H1 (cell line): ENCODE measurements around the gene ELOF1. TPM values are rescaled to one million over a fixed set of nuclear protein-coding genes. Genes with fewer than 3 reads are reported as not detected.

Experiments used
- CTCF ChIA-PET: fragments of 300-600 bp; sonication (Branson Sonifier 250); formaldehyde crosslinking; loops from one replicate; lab custom pipeline; 2021; ENCODE audit not compliant: partially characterized antibody; lab: Charles Lee
- POLR2A ChIA-PET: fragments of 300-600 bp; sonication (Branson Sonifier 250); formaldehyde crosslinking; loops from one replicate; lab custom pipeline; 2021; ENCODE audit warnings: inconsistent platforms; ENCODE audit not compliant: partially characterized antibody; lab: Charles Lee
- DNase-seq, 2 experiments: peaks; one replicate each; pipeline versions ENCODE4 v3.0.0 to v3.0.0-alpha.2; 2010 to 2022; ENCODE audit warnings: low spot score in 2 of 2, low read depth in 1 of 2, mixed read lengths in 1 of 2
- FAIRE-seq: peaks from 2 replicates; lab custom pipeline; 2011; peaks lifted over from hg19 to GRCh38; lab: Jason Lieb, UNC
- H2AFZ ChIP-seq: 2 replicates; pipeline ENCODE4 v1.8.1; 2012; ENCODE audit warnings: low read length, inconsistent platforms
- H2AK5ac ChIP-seq: 2 replicates; pipeline ENCODE4 v1.6.1; 2013; ENCODE audit warnings: low read depth, low read length
- H2BK120ac ChIP-seq: replicated peaks from 2 replicates; pipeline ENCODE3; 2013; ENCODE audit warnings: low read depth, low read length, inconsistent platforms
- H2BK12ac ChIP-seq: 2 replicates; pipeline ENCODE4 v1.6.1; 2013; ENCODE audit warnings: low read depth, low read length
- H2BK15ac ChIP-seq: 2 replicates; pipeline ENCODE4 v1.6.1; 2013; ENCODE audit warnings: low read length
- H2BK20ac ChIP-seq: 2 replicates; pipeline ENCODE4 v1.6.1; 2013; ENCODE audit warnings: low read length
- H2BK5ac ChIP-seq: 2 replicates; pipeline ENCODE4 v1.6.1; 2013; ENCODE audit warnings: low read depth, low read length
- H3K14ac ChIP-seq: 2 replicates; pipeline ENCODE4 v1.6.1; 2013; ENCODE audit warnings: inconsistent platforms; ENCODE audit not compliant: insufficient read length
- H3K18ac ChIP-seq: 2 replicates; pipeline ENCODE4 v1.6.1; 2013; ENCODE audit warnings: low read length; ENCODE audit errors: extremely low read depth
- H3K23ac ChIP-seq: 2 replicates; pipeline ENCODE4 v1.6.1; 2013; ENCODE audit warnings: inconsistent platforms; ENCODE audit not compliant: insufficient read length
- H3K23me2 ChIP-seq: 2 replicates; pipeline ENCODE4 v1.6.1; 2013; ENCODE audit warnings: low read depth, low read length
- H3K27ac ChIP-seq: 2 replicates; pipeline ENCODE4 v1.6.1; 2011; ENCODE audit warnings: low read depth, low read length, inconsistent platforms
- H3K27me3 ChIP-seq, 4 experiments: replicated peaks in 1 of 4; 1 replicate in 1 of 4; 2 replicates in 3 of 4; pipeline versions ENCODE4 v1.6.1 to v1.8.1; 2011 to 2013; ENCODE audit warnings: low read length in 3 of 4, mild to moderate bottlenecking in 3 of 4, inconsistent platforms in 2 of 4, mixed read lengths in 2 of 4, moderate library complexity in 1 of 4; ENCODE audit not compliant: control insufficient read depth in 3 of 4, insufficient read depth in 3 of 4; ENCODE audit errors: extremely low read depth in 1 of 4
- H3K36me3 ChIP-seq, 4 experiments: 2 replicates each; pipeline versions ENCODE4 v1.6.1 to v1.8.1; 2011 to 2013; ENCODE audit warnings: mild to moderate bottlenecking in 4 of 4, low read length in 3 of 4, moderate library complexity in 2 of 4, control low read depth in 1 of 4, inconsistent platforms in 1 of 4; ENCODE audit not compliant: insufficient read depth in 4 of 4, control insufficient read depth in 2 of 4
- H3K4ac ChIP-seq: replicated peaks from 2 replicates; pipeline ENCODE3; 2013; ENCODE audit warnings: low read length, low read depth, mixed read lengths, inconsistent platforms; ENCODE audit not compliant: insufficient read length
- H3K4me1 ChIP-seq, 4 experiments: replicated peaks in 1 of 4; 1 replicate in 1 of 4; 2 replicates in 3 of 4; pipeline versions ENCODE4 v1.6.1 to v1.8.1; 2011 to 2013; ENCODE audit warnings: low read length in 3 of 4, inconsistent platforms in 2 of 4, mixed read lengths in 1 of 4; ENCODE audit not compliant: insufficient read depth in 4 of 4, control insufficient read depth in 3 of 4
- H3K4me2 ChIP-seq, 2 experiments: 2 replicates each; pipeline versions ENCODE4 v1.6.1 to v1.8.1; 2011 to 2013; ENCODE audit warnings: low read depth in 2 of 2, low read length in 2 of 2, control low read depth in 1 of 2, inconsistent platforms in 1 of 2, mild to moderate bottlenecking in 1 of 2; ENCODE audit not compliant: insufficient read depth in 1 of 2
- H3K4me3 ChIP-seq, 4 experiments: fragments of 200-600, 300-600 bp in 1 of 4; sonication (generic), shearing (Covaris generic), sonication (Bioruptor Twin) in 1 of 4; 2 replicates each; pipeline versions ENCODE4 v1.5.1 to v1.8.1; 2011 to 2016; ENCODE audit warnings: low read length in 4 of 4, low read depth in 3 of 4, control low read depth in 2 of 4, inconsistent platforms in 2 of 4, mild to moderate bottlenecking in 2 of 4, mixed read lengths in 1 of 4, moderate library complexity in 1 of 4; ENCODE audit not compliant: insufficient read depth in 2 of 4; ENCODE audit errors: extremely low read depth in 1 of 4
- H3K56ac ChIP-seq: replicated peaks from 2 replicates; pipeline ENCODE3; 2013; ENCODE audit warnings: low read depth, mild to moderate bottlenecking, mixed read lengths, low read length, inconsistent platforms; ENCODE audit not compliant: insufficient read length
- H3K79me1 ChIP-seq: 2 replicates; pipeline ENCODE4 v1.6.1; 2013; ENCODE audit warnings: low read depth, low read length, control low read depth
- H3K79me2 ChIP-seq, 2 experiments: 2 replicates each; pipeline versions ENCODE4 v1.6.1 to v1.8.1; 2012 to 2013; ENCODE audit warnings: low read length in 2 of 2, mild to moderate bottlenecking in 2 of 2, inconsistent platforms in 1 of 2; ENCODE audit not compliant: insufficient read depth in 2 of 2, control insufficient read depth in 1 of 2
- H3K9ac ChIP-seq, 4 experiments: replicated peaks in 1 of 4; 1 replicate in 1 of 4; 2 replicates in 3 of 4; pipeline versions ENCODE4 v1.6.1 to v1.8.1; 2011 to 2013; ENCODE audit warnings: low read depth in 3 of 4, low read length in 3 of 4, control low read depth in 2 of 4, mild to moderate bottlenecking in 2 of 4, moderate library complexity in 2 of 4, inconsistent platforms in 1 of 4; ENCODE audit errors: extremely low read depth in 1 of 4
- H3K9me3 ChIP-seq, 2 experiments: 2 replicates each; pipeline versions ENCODE4 v1.6.1 to v1.8.1; 2012 to 2013; ENCODE audit warnings: mild to moderate bottlenecking in 2 of 2, moderate library complexity in 2 of 2, control low read depth in 1 of 2, inconsistent platforms in 1 of 2, low read depth in 1 of 2, low read length in 1 of 2, mixed read lengths in 1 of 2; ENCODE audit not compliant: insufficient read depth in 2 of 2
- H4K20me1 ChIP-seq, 2 experiments: replicated peaks in 1 of 2; 2 replicates each; pipeline versions ENCODE3 to v1.8.1; 2011 to 2013; ENCODE audit warnings: inconsistent platforms in 2 of 2, low read length in 2 of 2, mild to moderate bottlenecking in 1 of 2; ENCODE audit not compliant: insufficient read depth in 2 of 2, control insufficient read depth in 1 of 2
- H4K5ac ChIP-seq: 2 replicates; pipeline ENCODE4 v1.6.1; 2013; ENCODE audit warnings: low read length, low read depth, mixed read lengths, inconsistent platforms; ENCODE audit not compliant: insufficient read length
- H4K8ac ChIP-seq: 2 replicates; pipeline ENCODE4 v1.8.0; 2013; ENCODE audit warnings: mild to moderate bottlenecking, moderate library complexity, low read length, inconsistent platforms; ENCODE audit not compliant: insufficient read depth; ENCODE audit errors: extremely low read depth
- H4K91ac ChIP-seq: replicated peaks from 2 replicates; pipeline ENCODE3; 2013; ENCODE audit warnings: low read length, mixed read lengths, inconsistent platforms; ENCODE audit not compliant: insufficient read length
- CHD1 ChIP-seq: IDR thresholded peaks from 2 replicates; pipeline ENCODE4 v1.6.1; 2012; ENCODE audit warnings: low read depth, low read length, improper control_type of control experiment
- CTCF ChIP-seq, 3 experiments: IDR thresholded peaks; 1 replicate in 2 of 3; 2 replicates in 1 of 3; pipeline versions ENCODE4 v1.5.1 to v1.6.1; 2011; ENCODE audit warnings: low read length in 3 of 3, mild to moderate bottlenecking in 3 of 3, inconsistent platforms in 2 of 3, low read depth in 1 of 3, moderate library complexity in 1 of 3; ENCODE audit not compliant: insufficient read depth in 1 of 3; ENCODE audit errors: control extremely low read depth in 1 of 3
- EP300 ChIP-seq, 2 experiments: IDR thresholded peaks; 1 replicate in 1 of 2; 2 replicates in 1 of 2; pipeline ENCODE4 v1.6.1; 2011 to 2012; ENCODE audit warnings: low read depth in 2 of 2, low read length in 2 of 2, mild to moderate bottlenecking in 2 of 2, borderline replicate concordance in 1 of 2, inconsistent platforms in 1 of 2, moderate library complexity in 1 of 2
- RFX5 ChIP-seq: IDR thresholded peaks from 2 replicates; pipeline ENCODE4 v1.6.1; 2011; ENCODE audit warnings: low read depth, low read length, improper control_type of control experiment, borderline replicate concordance
- whole genome bisulfite sequencing, 2 experiments: shearing (Covaris generic) in 1 of 2; methylation state at CpG; one replicate each; pipeline versions ENCODE4 v1.1.6 to v1.1.7; 2013 to 2015; ENCODE audit warnings: low lambda C conversion rate in 2 of 2, mixed read lengths in 2 of 2, inconsistent platforms in 1 of 2, low coverage in 1 of 2, missing lambda C conversion rate in 1 of 2; ENCODE audit not compliant: insufficient replicate concordance in 2 of 2, insufficient coverage in 1 of 2, insufficient read length in 1 of 2; ENCODE audit errors: extremely low coverage in 1 of 2, missing lambda C conversion rate in 1 of 2; 5-methylcytosine and 5-hydroxymethylcytosine counted together
- polyA plus RNA-seq, 7 experiments: library from polyadenylated mRNA; depleted of rRNA in 3 of 7; stranded (reverse) in 5 of 7; unstranded in 2 of 7; fragments of >200 nt in 5 of 7; fragments of 200-250 nt in 2 of 7; gene quantifications; 1 replicate in 5 of 7; 2 replicates in 1 of 7; 4 replicates in 1 of 7; pipeline versions ENCODE4 v1.2.1 to v1.2.3, GENCODE V29; 2011 to 2013; ENCODE audit warnings: missing spikeins in 2 of 7, mixed read lengths in 2 of 7
- total RNA-seq: library from RNA; stranded (reverse); fragmentation: NEBNext Ultra II Directional; extraction: Animal tissue kit (Norgen Biotek cat#: 25700); gene quantifications from 2 replicates; pipeline ENCODE4 v1.2.1, GENCODE V29; 2021

Gene ELOF1
- total and polyA plus RNA-seq, 2 of the 8 experiments (the other 6 are each of a cell fraction or from before 2014, with no cell fraction given): 84.2 to 101 TPM

DNA sequence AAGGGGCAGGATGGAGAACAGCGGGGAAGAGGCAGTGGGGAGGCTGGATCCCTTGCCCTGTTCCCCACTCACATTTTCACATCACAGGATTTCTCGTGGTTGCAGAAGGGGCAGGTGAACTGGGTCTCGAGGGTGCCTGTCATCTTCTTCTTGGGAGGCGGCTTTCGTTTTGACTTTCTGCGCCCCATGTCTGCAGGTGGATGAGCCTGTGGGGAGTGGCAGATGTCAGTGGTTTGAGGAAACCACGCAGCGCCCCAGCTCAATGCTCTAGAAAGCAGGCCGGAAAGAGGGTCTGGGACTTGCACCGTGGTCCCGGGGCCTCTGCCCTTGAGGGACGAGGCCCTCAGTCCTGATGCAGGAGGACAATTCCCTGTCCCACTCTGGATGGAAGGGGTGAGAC is 4.9 kb downstream of the ELOF1 start:
- Histone ChIP-seq H3K27ac (no peak overlapping the region), H2BK20ac (no peak overlapping the region), H4K8ac (no peak overlapping the region), H4K91ac (no peak overlapping the region), H3K79me2 (peaks cover 4 to 33% of the 10 kb centered on the region in 2 experiments; a peak in 3 of 4 replicates), H3K56ac (no peak overlapping the region), H2BK120ac (no peak overlapping the region), H3K23me2 (peaks cover 7% of the 10 kb centered on the region; the same call in 1 of the 2 replicates), H4K20me1 (peaks cover 2 to 26% of the 10 kb centered on the region in 2 experiments), H3K9me3 (no peaks in the 10 kb centered on the region), H2AFZ (no peak overlapping the region), H2BK5ac (no peak overlapping the region), H4K5ac (no peak overlapping the region), H2BK15ac (no peak overlapping the region), H3K36me3 (peaks cover 0 to 21% (median 14%) of the 10 kb centered on the region in 4 experiments; a peak in 5 of 8 replicates), H2BK12ac (no peak overlapping the region), H3K23ac (no peak overlapping the region), H3K4me1 (peaks cover 0 to 8% (median 0%) of the 10 kb centered on the region in 4 experiments; a peak in 3 of 7 replicates), H3K14ac (no peak overlapping the region), H3K27me3 (no peaks in the 10 kb centered on the region), H3K18ac (no peak overlapping the region), H3K4me3 (no peak overlapping the region), H3K79me1 (peaks cover 14% of the 10 kb centered on the region), H3K4me2 (no peak overlapping the region), H3K4ac (no peak overlapping the region), H2AK5ac (no peak overlapping the region), H3K9ac (no peak overlapping the region)
- TF ChIP-seq CTCF (IDR thresholded peaks at IDR 0.05; ENCODE audit: control extremely low read depth in 1 of 3, insufficient read depth in 1 of 3, low read depth in 1 of 3, low read length in 3 of 3) (no peak), CHD1 (no peak), EP300 (IDR thresholded peaks at IDR 0.05; ENCODE audit: borderline replicate concordance in 1 of 2, low read depth in 2 of 2, low read length in 2 of 2) (no peak), RFX5 (no peak)
- DNase-seq: no peak
- CTCF ChIA-PET: interaction anchor here (0.8 to 1.4 kb wide), 2 partner anchors 18 to 208 kb away, joined by 4 to 8 read pairs; partner anchors contain the start of gene TMEM205
- WGBS, 2 experiments: 93% methylated on average over 12 of the region's 12 CpGs; no CpG with 5 or more reads in 1 of the 2 experiments
- FAIRE-seq: no peak
- POLR2A ChIA-PET: interaction anchor here (0.6 kb wide), 1 partner anchor 1300 kb away, joined by 3 read pairs; no protein-coding TSS in a partner anchor
